ENCODE results near the gene DBT. TPM values are rescaled to one million over a fixed set of nuclear protein-coding genes. Genes with fewer than 3 reads are reported as not detected.

Gene DBT
- polyA plus RNA-seq, 1 donor from 2014 or later: 9.0 TPM

- no peak overlapping the region for H2AFZ ChIP-seq (ENCODE audit: low read depth, low read length)
- no peak overlapping the region for H3K4me3 ChIP-seq (ENCODE audit: low read length)
- no peaks in the 10 kb centered on the region for H3K9me2 ChIP-seq (ENCODE audit: insufficient read depth, low read length)
- H3K27ac ChIP-seq (ENCODE audit: low read length): no peak overlapping the region
- TF ChIP-seq TAF1 (IDR thresholded peaks at IDR 0.05; ENCODE audit: low read depth): no peak
- no peak for TF ChIP-seq SMC3 (conservative IDR thresholded peaks at IDR 0.05; ENCODE audit: poor library complexity)
- no peak for TF ChIP-seq MXI1 (conservative IDR thresholded peaks at IDR 0.05; ENCODE audit: poor library complexity, severe bottlenecking)
- TF ChIP-seq POLR2AphosphoS5 (IDR thresholded peaks at IDR 0.05): no peak
- no peak for TF ChIP-seq CTCF (IDR thresholded peaks at IDR 0.05; ENCODE audit: poor library complexity, severe bottlenecking)
- no peak for TF ChIP-seq REST (IDR thresholded peaks at IDR 0.05; ENCODE audit: borderline replicate concordance)
- no peak for TF ChIP-seq EZH2 (IDR thresholded peaks at IDR 0.05; ENCODE audit: borderline replicate concordance, insufficient read depth, low read length, poor library complexity, severe bottlenecking)
- no peak for TF ChIP-seq RAD21 (conservative IDR thresholded peaks at IDR 0.05)
- TF ChIP-seq EP300 (conservative IDR thresholded peaks at IDR 0.05; ENCODE audit: poor library complexity, severe bottlenecking): no peak
- no peak overlapping the region for H3K9ac ChIP-seq (ENCODE audit: low read length)
- no peaks in the 10 kb centered on the region for H3K36me3 ChIP-seq (ENCODE audit: insufficient read depth, low read length)
- H3K4me2 ChIP-seq (ENCODE audit: low read length): no peak overlapping the region
- no peaks in the 10 kb centered on the region for H3K79me2 ChIP-seq (replicated peaks; ENCODE audit: insufficient read depth, low read length)
- H3K9me3 ChIP-seq (ENCODE audit: low read length): no peaks in the 10 kb centered on the region
- H3K27me3 ChIP-seq (ENCODE audit: insufficient read depth, low read depth, low read length): no peaks in the 10 kb centered on the region
- no peaks in the 10 kb centered on the region for H3F3A ChIP-seq (ENCODE audit: insufficient read depth, low read length, poor library complexity, severe bottlenecking)
- H4K20me1 ChIP-seq (ENCODE audit: insufficient read depth): no peaks in the 10 kb centered on the region
Observed at GRCh38 chr1:100162881-100163280, 86.8 kb downstream of the DBT start.

- H3K4me3 ChIP-seq (ENCODE audit: low read length): no peak overlapping the region
- H3K27me3 ChIP-seq (ENCODE audit: insufficient read depth, low read depth, low read length): no peaks in the 10 kb centered on the region
- no peaks in the 10 kb centered on the region for H3K36me3 ChIP-seq (ENCODE audit: insufficient read depth, low read length)
- no peaks in the 10 kb centered on the region for H3F3A ChIP-seq (ENCODE audit: insufficient read depth, low read length, poor library complexity, severe bottlenecking)
- H4K20me1 ChIP-seq (ENCODE audit: insufficient read depth): no peaks in the 10 kb centered on the region
- no peaks in the 10 kb centered on the region for H3K9me3 ChIP-seq (ENCODE audit: low read length)
- TF ChIP-seq TAF1 (IDR thresholded peaks at IDR 0.05; ENCODE audit: low read depth) (no peak), POLR2AphosphoS5 (IDR thresholded peaks at IDR 0.05) (no peak), REST (IDR thresholded peaks at IDR 0.05; ENCODE audit: borderline replicate concordance) (no peak), RAD21 (conservative IDR thresholded peaks at IDR 0.05) (no peak), CTCF (IDR thresholded peaks at IDR 0.05; ENCODE audit: poor library complexity, severe bottlenecking) (no peak), EZH2 (IDR thresholded peaks at IDR 0.05; ENCODE audit: borderline replicate concordance, insufficient read depth, low read length, poor library complexity, severe bottlenecking) (no peak), EP300 (conservative IDR thresholded peaks at IDR 0.05; ENCODE audit: poor library complexity, severe bottlenecking) (no peak)
- no peak overlapping the region for H3K9ac ChIP-seq (ENCODE audit: low read length)
- no peaks in the 10 kb centered on the region for H3K79me2 ChIP-seq (replicated peaks; ENCODE audit: insufficient read depth, low read length)
- H3K27ac ChIP-seq (ENCODE audit: low read length): no peak overlapping the region
- no peak overlapping the region for H3K4me2 ChIP-seq (ENCODE audit: low read length)
- no peaks in the 10 kb centered on the region for H3K9me2 ChIP-seq (ENCODE audit: insufficient read depth, low read length)
- no peak overlapping the region for H2AFZ ChIP-seq (ENCODE audit: low read depth, low read length)
Observed at GRCh38 chr1:100152271-100152670, 97.4 kb downstream of the DBT start.
